Neural cell (in vitro differentiated cells): ENCODE data around the gene ARSB. TPM values are rescaled to one million over a fixed set of nuclear protein-coding genes. Genes with fewer than 3 reads are reported as not detected.

Experiments
- H2AFZ ChIP-seq: fragments of 200-600, 300-800 bp; sonication (generic), shearing (Covaris generic); 2 replicates; pipeline ENCODE4 v1.6.0; 2014; ENCODE audit warnings: low read depth, mild to moderate bottlenecking, antibody characterized with exemption, low read length, moderate library complexity
- H3F3A ChIP-seq: fragments of 200-600 bp; shearing (Covaris generic); 2 replicates; pipeline ENCODE4 v1.6.1; 2016; ENCODE audit warnings: mild to moderate bottlenecking, moderate library complexity, mixed read lengths, antibody characterized with exemption, low read length; ENCODE audit not compliant: insufficient read depth, poor library complexity, severe bottlenecking
- H3K27ac ChIP-seq: fragments of 200-600, 300-800 bp; sonication (generic), shearing (Covaris generic); 2 replicates; pipeline ENCODE4 v1.5.1; 2014; ENCODE audit warnings: mild to moderate bottlenecking, low read length, moderate library complexity
- H3K27me3 ChIP-seq: fragments of 300-800, 200-600 bp; sonication (generic), shearing (Covaris generic); 2 replicates; pipeline ENCODE4 v1.6.0; 2014; ENCODE audit warnings: mild to moderate bottlenecking, low read depth, low read length, moderate library complexity; ENCODE audit not compliant: insufficient read depth
- H3K36me3 ChIP-seq: fragments of 300-800, 200-600 bp; sonication (generic), shearing (Covaris generic); 2 replicates; pipeline ENCODE4 v1.5.1; 2014; ENCODE audit warnings: mild to moderate bottlenecking, antibody characterized with exemption, low read length, moderate library complexity; ENCODE audit not compliant: insufficient read depth
- H3K4me2 ChIP-seq: fragments of 300-800, 200-600 bp; sonication (generic), shearing (Covaris generic); 2 replicates; pipeline ENCODE4 v1.6.0; 2014; ENCODE audit warnings: mild to moderate bottlenecking, low read length
- H3K4me3 ChIP-seq: fragments of 300-800, 200-600 bp; sonication (generic), shearing (Covaris generic); 2 replicates; pipeline ENCODE4 v1.5.1; 2014; ENCODE audit warnings: mild to moderate bottlenecking, low read length, moderate library complexity
- H3K79me2 ChIP-seq: fragments of 200-600 bp; shearing (Covaris generic); replicated peaks from 2 replicates; pipeline ENCODE4 v1.6.0; 2014; ENCODE audit warnings: mild to moderate bottlenecking, low read length, moderate library complexity; ENCODE audit not compliant: insufficient read depth
- H3K9ac ChIP-seq: fragments of 300-800, 200-600 bp; sonication (generic), shearing (Covaris generic); 2 replicates; pipeline ENCODE4 v1.6.1; 2016; ENCODE audit warnings: mild to moderate bottlenecking, low read length, mixed read lengths
- H3K9me2 ChIP-seq: fragments of 200-600 bp; shearing (Covaris generic); 2 replicates; pipeline ENCODE4 v1.6.1; 2016; ENCODE audit warnings: mild to moderate bottlenecking, low read length, mixed read lengths; ENCODE audit not compliant: insufficient read depth
- H3K9me3 ChIP-seq: fragments of 200-600, 300-800 bp; sonication (generic), shearing (Covaris generic); 2 replicates; pipeline ENCODE4 v1.6.1; 2016; ENCODE audit warnings: mild to moderate bottlenecking, mixed run types, low read length, moderate library complexity, mixed read lengths
- H4K20me1 ChIP-seq: fragments of 200-600 bp; shearing (Covaris generic); 2 replicates; pipeline ENCODE4 v1.6.1; 2016; ENCODE audit warnings: mild to moderate bottlenecking, mixed run types; ENCODE audit not compliant: insufficient read depth
- EP300 ChIP-seq: fragments of 450-650 bp; conservative IDR thresholded peaks from 2 replicates; pipeline ENCODE4 v1.6.1; 2014; ENCODE audit warnings: antibody characterized with exemption, mild to moderate bottlenecking, moderate library complexity; ENCODE audit not compliant: poor library complexity, severe bottlenecking
- EZH2 ChIP-seq: fragments of 200-600, 300-800 bp; shearing (Covaris generic), sonication (generic); IDR thresholded peaks from 2 replicates; pipeline ENCODE4 v1.6.1; 2014; ENCODE audit warnings: antibody characterized with exemption, low read length, borderline replicate concordance, mild to moderate bottlenecking; ENCODE audit not compliant: insufficient read depth, poor library complexity, severe bottlenecking
- MXI1 ChIP-seq: fragments of 450-650 bp; conservative IDR thresholded peaks from 2 replicates; pipeline ENCODE4 v1.6.1; 2014; ENCODE audit warnings: antibody characterized with exemption, mild to moderate bottlenecking; ENCODE audit not compliant: poor library complexity, severe bottlenecking
- POLR2AphosphoS5 ChIP-seq: IDR thresholded peaks from 2 replicates; pipeline ENCODE4 v1.6.1; 2012
- RAD21 ChIP-seq: fragments of 450-650 bp; conservative IDR thresholded peaks from 2 replicates; pipeline ENCODE4 v1.6.1; 2014; ENCODE audit warnings: antibody characterized with exemption, mild to moderate bottlenecking, moderate library complexity
- SMC3 ChIP-seq: fragments of 450-650 bp; conservative IDR thresholded peaks from 2 replicates; pipeline ENCODE4 v1.6.1; 2014; ENCODE audit warnings: antibody characterized with exemption, mild to moderate bottlenecking, moderate library complexity; ENCODE audit not compliant: poor library complexity
- TAF1 ChIP-seq: IDR thresholded peaks from 2 replicates; pipeline ENCODE4 v1.6.1; 2012; ENCODE audit warnings: low read depth
- polyA plus RNA-seq: library from polyadenylated mRNA; depleted of rRNA; stranded (reverse); fragments of >200 nt; gene quantifications from 2 replicates; pipeline ENCODE4 v1.2.3, GENCODE V29; 2014
- TF ChIP-seq, protein P1 (sequence below): IDR thresholded peaks from 2 replicates; pipeline ENCODE4 v1.6.1; 2012; ENCODE audit warnings: borderline replicate concordance
- TF ChIP-seq, protein P2 (sequence below): fragments of 450-650 bp; IDR thresholded peaks from 2 replicates; pipeline ENCODE4 v1.5.1; 2014; ENCODE audit warnings: antibody characterized with exemption, mild to moderate bottlenecking, moderate library complexity; ENCODE audit not compliant: poor library complexity, severe bottlenecking

ARSB gene
- polyA plus RNA-seq, 1 donor from 2014 or later, result 8.7 TPM

GRCh38 chr5:78890667-78891379, 94.3 kb downstream of the ARSB start:
- Histone ChIP-seq H3K9me2 (no peaks in the 10 kb centered on the region), H3K9ac (no peak overlapping the region), H3K27ac (no peak overlapping the region), H3K36me3 (no peaks in the 10 kb centered on the region), H3K9me3 (no peaks in the 10 kb centered on the region), H3K79me2 (no peaks in the 10 kb centered on the region), H3K27me3 (no peaks in the 10 kb centered on the region), H3K4me3 (no peak overlapping the region), H3F3A (no peaks in the 10 kb centered on the region), H2AFZ (no peak overlapping the region), H4K20me1 (no peaks in the 10 kb centered on the region), H3K4me2 (no peak overlapping the region)
- TF ChIP-seq POLR2AphosphoS5 (no peak), MXI1 (no peak), RAD21 (no peak), EZH2 (no peak), SMC3 (no peak), TAF1 (no peak)
- TF ChIP-seq, protein P1, sequence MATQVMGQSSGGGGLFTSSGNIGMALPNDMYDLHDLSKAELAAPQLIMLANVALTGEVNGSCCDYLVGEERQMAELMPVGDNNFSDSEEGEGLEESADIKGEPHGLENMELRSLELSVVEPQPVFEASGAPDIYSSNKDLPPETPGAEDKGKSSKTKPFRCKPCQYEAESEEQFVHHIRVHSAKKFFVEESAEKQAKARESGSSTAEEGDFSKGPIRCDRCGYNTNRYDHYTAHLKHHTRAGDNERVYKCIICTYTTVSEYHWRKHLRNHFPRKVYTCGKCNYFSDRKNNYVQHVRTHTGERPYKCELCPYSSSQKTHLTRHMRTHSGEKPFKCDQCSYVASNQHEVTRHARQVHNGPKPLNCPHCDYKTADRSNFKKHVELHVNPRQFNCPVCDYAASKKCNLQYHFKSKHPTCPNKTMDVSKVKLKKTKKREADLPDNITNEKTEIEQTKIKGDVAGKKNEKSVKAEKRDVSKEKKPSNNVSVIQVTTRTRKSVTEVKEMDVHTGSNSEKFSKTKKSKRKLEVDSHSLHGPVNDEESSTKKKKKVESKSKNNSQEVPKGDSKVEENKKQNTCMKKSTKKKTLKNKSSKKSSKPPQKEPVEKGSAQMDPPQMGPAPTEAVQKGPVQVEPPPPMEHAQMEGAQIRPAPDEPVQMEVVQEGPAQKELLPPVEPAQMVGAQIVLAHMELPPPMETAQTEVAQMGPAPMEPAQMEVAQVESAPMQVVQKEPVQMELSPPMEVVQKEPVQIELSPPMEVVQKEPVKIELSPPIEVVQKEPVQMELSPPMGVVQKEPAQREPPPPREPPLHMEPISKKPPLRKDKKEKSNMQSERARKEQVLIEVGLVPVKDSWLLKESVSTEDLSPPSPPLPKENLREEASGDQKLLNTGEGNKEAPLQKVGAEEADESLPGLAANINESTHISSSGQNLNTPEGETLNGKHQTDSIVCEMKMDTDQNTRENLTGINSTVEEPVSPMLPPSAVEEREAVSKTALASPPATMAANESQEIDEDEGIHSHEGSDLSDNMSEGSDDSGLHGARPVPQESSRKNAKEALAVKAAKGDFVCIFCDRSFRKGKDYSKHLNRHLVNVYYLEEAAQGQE, result no peak
- TF ChIP-seq, protein P2, sequence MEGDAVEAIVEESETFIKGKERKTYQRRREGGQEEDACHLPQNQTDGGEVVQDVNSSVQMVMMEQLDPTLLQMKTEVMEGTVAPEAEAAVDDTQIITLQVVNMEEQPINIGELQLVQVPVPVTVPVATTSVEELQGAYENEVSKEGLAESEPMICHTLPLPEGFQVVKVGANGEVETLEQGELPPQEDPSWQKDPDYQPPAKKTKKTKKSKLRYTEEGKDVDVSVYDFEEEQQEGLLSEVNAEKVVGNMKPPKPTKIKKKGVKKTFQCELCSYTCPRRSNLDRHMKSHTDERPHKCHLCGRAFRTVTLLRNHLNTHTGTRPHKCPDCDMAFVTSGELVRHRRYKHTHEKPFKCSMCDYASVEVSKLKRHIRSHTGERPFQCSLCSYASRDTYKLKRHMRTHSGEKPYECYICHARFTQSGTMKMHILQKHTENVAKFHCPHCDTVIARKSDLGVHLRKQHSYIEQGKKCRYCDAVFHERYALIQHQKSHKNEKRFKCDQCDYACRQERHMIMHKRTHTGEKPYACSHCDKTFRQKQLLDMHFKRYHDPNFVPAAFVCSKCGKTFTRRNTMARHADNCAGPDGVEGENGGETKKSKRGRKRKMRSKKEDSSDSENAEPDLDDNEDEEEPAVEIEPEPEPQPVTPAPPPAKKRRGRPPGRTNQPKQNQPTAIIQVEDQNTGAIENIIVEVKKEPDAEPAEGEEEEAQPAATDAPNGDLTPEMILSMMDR, result no peak

DNA sequence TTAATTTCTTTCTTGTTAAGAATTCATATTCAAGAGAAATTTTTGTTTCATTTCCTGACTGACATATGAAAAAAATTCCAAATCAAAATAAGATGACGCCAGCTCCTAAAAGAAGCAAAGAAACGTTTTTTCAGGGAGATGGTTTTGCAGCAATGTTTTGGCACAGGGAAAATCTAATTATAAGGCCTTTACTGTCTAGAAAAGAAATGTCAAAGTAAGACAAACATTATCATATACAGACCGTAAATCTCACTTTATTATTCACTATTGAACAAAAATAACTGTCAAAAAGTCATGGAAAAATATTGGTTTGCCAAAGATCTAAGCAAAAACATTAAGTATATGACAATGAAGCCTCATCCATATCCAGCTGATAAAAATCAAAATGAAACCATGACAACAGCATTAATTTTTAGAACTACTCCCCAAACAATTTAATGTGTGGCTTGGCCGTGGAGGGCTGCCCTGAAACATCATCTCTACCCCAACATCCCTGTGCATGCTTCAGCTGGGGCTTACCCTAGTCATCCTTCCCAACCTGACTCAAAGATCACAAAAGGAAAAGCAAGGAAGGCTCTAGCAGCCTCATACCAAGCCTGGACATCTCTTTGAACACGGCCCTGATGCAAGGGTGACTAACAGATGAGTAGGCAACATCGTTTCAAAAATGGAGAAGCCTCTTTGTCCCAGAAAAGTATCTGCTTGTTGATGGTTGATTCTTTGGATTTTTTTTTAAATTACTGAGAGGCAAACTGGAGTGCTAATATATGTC, 95.6 kb downstream of the ARSB start:
- TF ChIP-seq MXI1 (no peak), SMC3 (no peak), EP300 (no peak), TAF1 (no peak)
- TF ChIP-seq, protein P2, result no peak
- TF ChIP-seq, protein P1, result no peak
- no peaks in the 10 kb centered on the region for H3K36me3 ChIP-seq
- no peaks in the 10 kb centered on the region for H3K9me3 ChIP-seq
- no peak overlapping the region for H3K9ac ChIP-seq
- H3K9me2 ChIP-seq, result no peaks in the 10 kb centered on the region
- no peak overlapping the region for H3K4me3 ChIP-seq
- no peak overlapping the region for H2AFZ ChIP-seq
- H3K79me2 ChIP-seq, result no peaks in the 10 kb centered on the region
- H3K4me2 ChIP-seq, result no peak overlapping the region
- H3F3A ChIP-seq, result no peaks in the 10 kb centered on the region
- no peaks in the 10 kb centered on the region for H4K20me1 ChIP-seq
- no peaks in the 10 kb centered on the region for H3K27me3 ChIP-seq
- no peak overlapping the region for H3K27ac ChIP-seq
